ENCODE measurements around the gene ZC3H13.

The ZC3H13 gene

GRCh38 chr13:45941261-45941660 is 111.3 kb downstream of the ZC3H13 start:
- DNase-seq (ENCODE audit: low read depth in 1 of 2, low spot score in 1 of 2): no peak

GRCh38 chr13:45940061-45940460 is 112.5 kb downstream of the ZC3H13 start:
- no peak for DNase-seq (ENCODE audit: low read depth in 1 of 2, low spot score in 1 of 2)

- no peak for DNase-seq (ENCODE audit: low read depth in 1 of 2, low spot score in 1 of 2)
These were observed 115.9 kb downstream of the ZC3H13 start for GRCh38 chr13:45936621-45937020.

GRCh38 chr13:45934283-45934682 is 118.3 kb downstream of the ZC3H13 start:
- DNase-seq (ENCODE audit: low read depth in 1 of 2, low spot score in 1 of 2): no peak

DNA sequence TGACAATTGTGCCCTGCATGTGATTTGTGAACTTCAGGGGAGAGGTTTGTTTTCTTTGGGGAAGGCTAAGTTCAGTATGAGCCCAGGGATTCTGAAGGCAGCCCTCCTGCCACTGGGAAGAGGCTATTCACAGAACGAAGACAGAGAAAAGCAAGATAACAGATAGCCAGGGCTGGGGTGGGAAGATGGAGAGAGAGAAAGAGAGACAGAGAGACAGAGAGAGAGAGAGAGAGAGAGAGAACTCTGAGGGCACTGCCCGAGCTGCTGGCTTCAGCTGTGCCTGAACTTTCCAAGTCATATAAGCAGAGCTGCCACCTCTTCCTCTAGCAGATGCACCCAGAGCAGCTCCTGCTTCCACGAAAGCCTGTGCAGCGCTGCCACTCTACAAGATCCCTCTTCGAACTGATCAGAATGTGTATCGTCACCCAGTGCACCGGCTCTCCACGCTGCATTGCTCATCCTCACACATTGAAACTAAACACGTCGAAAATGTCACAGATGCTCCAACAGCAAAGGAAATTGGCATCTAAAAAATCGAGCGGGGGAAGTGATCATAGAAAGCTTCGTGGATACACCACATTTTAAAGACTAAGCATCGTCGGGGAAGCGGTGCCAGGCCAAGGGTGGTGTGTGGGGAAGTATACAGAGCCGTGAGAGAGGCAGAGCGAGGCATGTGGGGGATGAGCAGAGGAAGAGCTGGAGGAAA is 119.2 kb downstream of the ZC3H13 start:
- DNase-seq (ENCODE audit: low read depth in 1 of 2, low spot score in 1 of 2): no peak

- DNase-seq (ENCODE audit: low read depth in 1 of 2, low spot score in 1 of 2): no peak
These were observed 119.9 kb downstream of the ZC3H13 start for GRCh38 chr13:45932676-45933075.

DNA sequence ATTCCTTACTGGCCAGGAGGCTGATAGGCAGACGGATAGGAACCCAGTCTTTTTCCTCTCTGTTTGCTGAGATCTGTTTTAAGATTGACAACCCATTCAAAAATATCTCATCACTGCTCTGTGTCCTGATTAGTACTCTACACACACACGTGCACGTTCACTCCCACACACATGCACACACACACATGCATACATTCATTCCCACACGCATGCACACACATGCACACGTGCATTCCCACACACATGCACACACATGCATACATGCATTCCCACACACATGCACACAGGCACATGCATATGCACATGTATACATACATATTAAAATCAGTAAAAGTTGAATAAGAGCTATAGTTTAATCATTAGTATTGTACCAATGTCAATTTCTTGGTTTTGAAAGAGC is 120.4 kb downstream of the ZC3H13 start:
- no peak for DNase-seq (ENCODE audit: low read depth in 1 of 2, low spot score in 1 of 2)

GRCh38 chr13:45931211-45931610 is 121.3 kb downstream of the ZC3H13 start:
- DNase-seq (ENCODE audit: low read depth in 1 of 2, low spot score in 1 of 2): no peak

- DNase-seq (ENCODE audit: low read depth in 1 of 2, low spot score in 1 of 2): no peak
These were observed 122.4 kb downstream of the ZC3H13 start for GRCh38 chr13:45930177-45930576.

- no peak for DNase-seq (ENCODE audit: low read depth in 1 of 2, low spot score in 1 of 2)
These were observed 123.7 kb downstream of the ZC3H13 start for GRCh38 chr13:45928843-45929242.

GRCh38 chr13:45928176-45928575 is 124.4 kb downstream of the ZC3H13 start:
- DNase-seq (ENCODE audit: low read depth in 1 of 2, low spot score in 1 of 2): no peak

DNA sequence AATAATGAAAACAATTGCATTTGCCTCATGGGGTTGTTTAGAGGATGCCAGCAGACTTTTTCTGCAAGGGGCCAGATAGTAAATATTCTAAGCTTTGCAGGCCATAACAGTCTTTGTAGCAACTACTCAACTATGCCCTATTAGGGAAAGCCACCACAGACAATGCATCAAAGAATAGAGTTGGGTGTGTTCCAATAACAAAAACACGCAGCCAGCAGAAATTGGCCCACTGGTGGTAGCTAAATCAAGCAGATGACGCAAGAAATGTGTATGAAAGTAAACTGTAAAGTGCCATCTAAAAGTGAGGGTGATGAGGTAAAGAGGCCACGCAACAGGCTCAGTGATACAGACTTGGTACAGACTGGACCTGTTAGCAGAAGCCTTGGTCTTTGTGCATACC is 125.8 kb downstream of the ZC3H13 start:
- no peak for DNase-seq (ENCODE audit: low read depth in 1 of 2, low spot score in 1 of 2)

DNA sequence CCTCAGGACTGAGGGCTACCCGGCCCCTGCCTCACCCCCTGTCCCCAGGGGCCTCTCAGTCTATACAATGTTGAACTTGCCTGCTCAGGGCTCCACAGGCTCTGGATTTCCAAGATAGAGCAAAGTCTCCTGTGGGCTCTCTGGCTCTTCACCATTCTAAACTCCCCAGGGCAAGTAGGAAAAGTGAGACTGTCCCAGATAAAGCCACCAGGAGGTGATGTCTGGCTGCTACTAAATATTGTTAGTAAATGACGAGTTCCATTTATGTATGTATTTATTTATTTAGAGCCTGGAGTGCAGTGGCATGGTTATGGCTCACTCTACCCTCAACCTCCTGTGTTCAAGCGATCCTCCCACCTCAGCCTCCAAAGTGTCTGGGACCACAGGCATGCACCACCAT is 127.4 kb downstream of the ZC3H13 start:
- DNase-seq (ENCODE audit: low read depth in 1 of 2, low spot score in 1 of 2): no peak

GRCh38 chr13:45921162-45921736 is 131.3 kb downstream of the ZC3H13 start:
- no peak for DNase-seq (ENCODE audit: low read depth in 1 of 2, low spot score in 1 of 2)

- no peak for DNase-seq (ENCODE audit: low read depth in 1 of 2, low spot score in 1 of 2)
These were observed 133.9 kb downstream of the ZC3H13 start for GRCh38 chr13:45918597-45918996.

DNA sequence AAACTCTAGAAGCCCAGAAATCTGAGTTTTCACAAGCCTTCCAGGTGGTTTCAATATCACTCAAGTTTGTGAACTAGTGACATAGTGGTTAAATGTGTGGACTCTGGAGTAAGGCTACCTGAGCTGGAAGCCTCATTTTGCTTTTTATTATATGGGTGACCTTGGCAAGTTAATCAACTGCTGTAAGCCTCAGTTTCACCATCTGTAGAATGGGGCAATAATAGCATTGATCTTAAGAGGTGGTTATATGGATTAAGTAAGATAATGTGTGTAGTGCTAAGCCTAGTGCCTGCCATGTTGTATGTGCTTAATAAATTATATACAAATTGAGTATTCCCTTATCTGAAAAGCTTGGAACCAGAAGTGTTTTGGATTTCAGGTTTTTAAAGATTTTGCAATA is 135.5 kb downstream of the ZC3H13 start:
- DNase-seq (ENCODE audit: low read depth in 1 of 2, low spot score in 1 of 2): no peak

DNA sequence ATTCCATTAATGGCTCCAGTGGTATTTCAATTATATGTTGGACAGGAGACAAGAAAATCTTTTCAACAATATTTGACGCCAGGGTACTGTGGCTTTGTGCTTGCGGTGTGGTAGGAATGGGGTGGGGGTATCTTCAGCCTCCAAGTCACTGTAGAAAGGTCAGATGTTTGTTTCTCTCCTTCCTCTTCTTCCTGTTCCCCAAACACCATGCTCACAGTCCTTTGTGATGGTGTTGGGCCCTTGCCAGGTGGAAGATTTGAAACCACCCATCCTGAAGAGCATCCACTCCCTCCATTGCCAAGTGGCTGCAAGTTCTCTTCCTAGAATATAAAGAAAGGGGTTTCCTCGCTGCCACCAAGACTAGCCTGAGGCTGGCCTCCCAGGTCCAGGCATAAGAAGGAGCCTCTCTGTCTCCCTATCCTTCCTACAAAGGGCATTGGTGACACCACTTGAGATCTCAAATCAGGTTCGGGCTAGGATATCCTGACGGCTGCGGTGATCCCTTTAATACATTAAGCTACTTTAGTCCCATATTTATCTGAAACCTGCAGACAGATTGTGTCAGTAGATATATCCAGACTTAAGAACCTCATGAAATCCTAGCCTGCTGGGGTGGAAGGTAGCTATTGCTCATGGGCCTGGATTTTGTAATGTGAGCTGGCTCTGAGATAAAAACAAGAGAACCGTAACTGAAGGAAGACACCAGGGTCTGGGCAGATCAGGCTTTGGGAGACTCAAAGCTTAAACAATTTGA is 136.7 kb downstream of the ZC3H13 start:
- no peak for DNase-seq (ENCODE audit: low read depth in 1 of 2, low spot score in 1 of 2)

DNA sequence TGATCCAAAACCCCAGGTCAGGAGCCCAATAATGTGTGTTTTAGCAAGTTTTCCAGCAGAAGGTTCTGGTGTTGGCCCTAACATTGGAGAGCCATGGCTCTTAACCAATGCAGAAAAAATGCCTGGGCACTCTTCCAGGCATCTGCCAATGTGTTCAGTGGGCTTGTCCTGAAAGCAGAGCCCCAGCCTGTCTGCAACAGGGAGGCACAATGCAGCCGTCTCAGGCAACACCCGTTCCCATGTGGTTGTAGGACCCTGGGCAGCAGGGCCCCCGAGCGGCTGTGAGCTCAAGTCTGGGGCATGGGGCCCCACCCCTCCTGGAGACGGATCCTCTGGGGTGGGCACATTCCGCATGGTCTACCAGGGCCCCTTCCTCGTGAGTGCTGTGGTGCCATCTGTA is 142.9 kb downstream of the ZC3H13 start:
- DNase-seq (ENCODE audit: low read depth in 1 of 2, low spot score in 1 of 2): no peak

DNA sequence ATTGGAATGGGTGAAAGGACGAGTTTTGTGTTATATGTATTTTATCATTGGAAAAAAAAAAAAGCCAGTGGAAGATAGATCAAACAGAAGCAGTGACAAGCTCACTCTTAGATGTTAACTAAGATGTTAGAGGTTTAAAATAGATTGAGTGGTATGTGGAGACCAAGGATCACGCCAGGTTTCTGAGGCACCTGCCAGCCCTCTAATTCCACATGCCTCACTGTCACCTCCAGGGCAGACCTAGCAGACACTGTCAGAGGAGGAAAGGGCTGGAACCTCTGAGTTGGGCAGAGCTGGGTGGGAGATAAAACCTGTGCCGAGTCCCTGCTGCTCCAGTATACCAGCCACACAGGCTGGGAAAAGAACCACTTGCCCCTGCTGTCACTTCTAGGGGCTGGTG is 143.5 kb downstream of the ZC3H13 start:
- DNase-seq (ENCODE audit: low read depth in 1 of 2, low spot score in 1 of 2): no peak

DNA sequence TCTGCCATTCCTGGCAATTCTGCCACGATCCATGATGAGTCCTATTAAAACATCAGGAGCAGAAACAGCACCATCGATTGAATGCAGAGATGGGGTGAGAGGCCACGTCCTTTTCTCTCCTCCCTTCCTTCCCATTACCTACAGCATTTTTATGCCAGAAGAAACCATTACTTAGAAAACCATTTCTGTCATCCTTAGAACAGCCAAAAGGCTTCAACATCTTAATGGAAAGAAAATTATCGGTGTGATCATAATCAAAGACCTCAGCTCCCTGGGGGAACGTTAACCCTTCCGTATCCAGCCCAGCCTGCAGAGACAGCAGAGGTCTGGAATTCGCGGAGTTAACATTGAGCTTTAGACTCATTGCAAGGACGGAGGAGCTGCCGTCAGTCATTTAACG is 145.0 kb downstream of the ZC3H13 start:
- no peak for DNase-seq (ENCODE audit: low read depth in 1 of 2, low spot score in 1 of 2)

Measured in activated T-helper 1 cell treated with anti-CD3 and anti-CD28 coated beads, Interleukin-2, amount 50 U/mL, for 16 hours (primary cell).